SU-DHL-6 (cell line): ENCODE results near the gene CA5A.
"Not testable (repeated sequence)": the region's sequence is repeated elsewhere in the genome, so short reads cannot be mapped to it uniquely, and the experiment has no call there.

Experiments used
- H2AFZ ChIP-seq: fragments of 200-600 bp; sonication (generic); 2 replicates; pipeline ENCODE4 v1.6.1; 2014; ENCODE audit warnings: low read depth, mild to moderate bottlenecking, moderate library complexity, mixed read lengths, antibody characterized with exemption, low read length; ENCODE audit not compliant: severe bottlenecking
- H3F3A ChIP-seq: fragments of 200-600 bp; shearing (Covaris generic); 2 replicates; pipeline ENCODE4 v1.6.0; 2016; ENCODE audit warnings: antibody characterized with exemption, mild to moderate bottlenecking; ENCODE audit not compliant: insufficient read depth
- H3K27ac ChIP-seq: fragments of 200-600 bp; sonication (generic); 2 replicates; pipeline ENCODE4 v1.5.1; 2016; ENCODE audit warnings: low read depth, mild to moderate bottlenecking, low read length, moderate library complexity, mixed read lengths
- H3K27me3 ChIP-seq: fragments of 200-600 bp; sonication (generic), shearing (Covaris generic); 2 replicates; pipeline ENCODE4 v1.6.0; 2014; ENCODE audit warnings: mild to moderate bottlenecking, low read length
- H3K36me3 ChIP-seq: fragments of 200-600 bp; sonication (generic); 2 replicates; pipeline ENCODE4 v1.6.1; 2014; ENCODE audit warnings: mild to moderate bottlenecking, low read length, mixed read lengths
- H3K4me2 ChIP-seq: fragments of 300-600, 200-600 bp; shearing (Covaris generic), sonication (generic); 2 replicates; pipeline ENCODE4 v1.6.0; 2014; ENCODE audit warnings: low read length, low read depth, mild to moderate bottlenecking; ENCODE audit not compliant: poor library complexity, severe bottlenecking
- H3K4me3 ChIP-seq: fragments of 200-600 bp; sonication (generic); 2 replicates; pipeline ENCODE4 v1.5.1; 2014; ENCODE audit warnings: antibody characterized with exemption, low read length, mild to moderate bottlenecking, mixed read lengths; ENCODE audit not compliant: insufficient read depth, poor library complexity, severe bottlenecking
- H3K79me2 ChIP-seq: fragments of 200-600 bp; sonication (generic); 2 replicates; pipeline ENCODE4 v1.6.1; 2014; ENCODE audit warnings: mild to moderate bottlenecking, low read length, moderate library complexity; ENCODE audit not compliant: insufficient read depth
- H3K9ac ChIP-seq: fragments of 200-600 bp; sonication (generic); 2 replicates; pipeline ENCODE4 v1.7.0; 2014; ENCODE audit warnings: mild to moderate bottlenecking, low read length
- H3K9me2 ChIP-seq: fragments of 200-600 bp; sonication (generic); replicated peaks from 2 replicates; pipeline ENCODE4 v1.6.1; 2014; ENCODE audit warnings: low read length; ENCODE audit not compliant: insufficient read depth
- H3K9me3 ChIP-seq: fragments of 200-600 bp; sonication (generic); 2 replicates; pipeline ENCODE4 v1.6.1; 2014; ENCODE audit warnings: low read length, mixed read lengths; ENCODE audit not compliant: insufficient read depth
- H4K20me1 ChIP-seq: fragments of 200-600 bp; sonication (generic); 2 replicates; pipeline ENCODE4 v1.6.1; 2014; ENCODE audit warnings: low read depth, mild to moderate bottlenecking, antibody characterized with exemption, low read length, moderate library complexity, mixed read lengths
- CTCF ChIP-seq: fragments of 200-600 bp; sonication (generic); IDR thresholded peaks from one replicate; pipeline ENCODE4 v1.5.1; 2017; ENCODE audit warnings: antibody characterized with exemption, mild to moderate bottlenecking, low read length, moderate library complexity; ENCODE audit not compliant: insufficient read depth, poor library complexity, severe bottlenecking
- EZH2phosphoT487 ChIP-seq: fragments of 200-600 bp; sonication (generic), shearing (Covaris generic); conservative IDR thresholded peaks from 2 replicates; pipeline ENCODE4 v1.6.1; 2018; ENCODE audit warnings: mild to moderate bottlenecking, antibody characterized with exemption, low read length, moderate library complexity, mixed read lengths

The CA5A gene

GRCh38 chr16:87869061-87869878, 67.1 kb downstream of the CA5A start, which contains the start of gene SLC7A5:
Gene SLC7A5 (minus strand): TSS chr16:87869507. CDS start chr16:87869422, 85 bp downstream.
- Histone ChIP-seq H3K79me2 (peaks cover 48% of the 10 kb centered on the region), H3K4me2 (peak within 1 kb of the TSS; percentile 85), H3K9ac (peak within 1 kb of the TSS; percentile 70), H3K27ac (peak within 1 kb of the TSS; percentile 80), H3K4me3 (peak within 1 kb of the TSS; percentile 92), H3F3A (peaks cover 10% of the 10 kb centered on the region; the same call in 1 of the 2 replicates)
- H2AFZ ChIP-seq, H3K9me2 ChIP-seq, H3K36me3 ChIP-seq, H4K20me1 ChIP-seq, H3K9me3 ChIP-seq, H3K27me3 ChIP-seq: not testable (repeated sequence)

- Histone ChIP-seq H3K9ac (peak overlapping the region; percentile 70), H3K79me2 (peaks cover 56% of the 10 kb centered on the region), H3K4me2 (peak overlapping the region; percentile 85), H3F3A (peaks cover 10% of the 10 kb centered on the region; the same call in 1 of the 2 replicates), H3K27ac (peak overlapping the region; percentile 80), H3K4me3 (peak overlapping the region; percentile 92)
- not testable (repeated sequence) for H3K9me3 ChIP-seq, H2AFZ ChIP-seq, H3K36me3 ChIP-seq, H4K20me1 ChIP-seq, H3K27me3 ChIP-seq, H3K9me2 ChIP-seq
These were observed 67.9 kb downstream of the CA5A start for GRCh38 chr16:87868254-87869029.

- not testable (repeated sequence) for H4K20me1 ChIP-seq, H3K9me3 ChIP-seq, H3K9me2 ChIP-seq, H2AFZ ChIP-seq, H3K36me3 ChIP-seq, H3F3A ChIP-seq, H3K27me3 ChIP-seq
- peak overlapping the region; percentile 46 for H3K4me3 ChIP-seq
- H3K9ac ChIP-seq = peak overlapping the region; percentile 70
- peaks cover 80% of the 10 kb centered on the region for H3K79me2 ChIP-seq
- H3K4me2 ChIP-seq = peak overlapping the region; percentile 85
- H3K27ac ChIP-seq = peak overlapping the region; percentile 68
These were observed 70.3 kb downstream of the CA5A start for GRCh38 chr16:87865902-87866555.

- peaks cover 95% of the 10 kb centered on the region for H3K79me2 ChIP-seq
- H3K27ac ChIP-seq = peak overlapping the region; percentile 2; the same call in 1 of the 2 replicates
- no peak overlapping the region for H2AFZ ChIP-seq
- H4K20me1 ChIP-seq = no peaks in the 10 kb centered on the region; the same call in 1 of the 2 replicates
- H3K9me2 ChIP-seq = no peaks in the 10 kb centered on the region
- H3F3A ChIP-seq = peaks cover 7% of the 10 kb centered on the region; the same call in 1 of the 2 replicates
- H3K4me2 ChIP-seq = peak overlapping the region; percentile 85
- TF ChIP-seq CTCF = no peak
- TF ChIP-seq EZH2phosphoT487 = no peak
- H3K27me3 ChIP-seq = no peaks in the 10 kb centered on the region
- H3K9ac ChIP-seq = no peak overlapping the region
- H3K36me3 ChIP-seq = peaks cover 9% of the 10 kb centered on the region
- H3K4me3 ChIP-seq = no peak overlapping the region
- H3K9me3 ChIP-seq = no peaks in the 10 kb centered on the region
These were observed 71.9 kb downstream of the CA5A start for GRCh38 chr16:87864331-87864989.

GRCh38 chr16:87863327-87863635, 73.0 kb downstream of the CA5A start:
- Histone ChIP-seq H3K79me2 (peaks cover 98% of the 10 kb centered on the region), H3K4me2 (peak overlapping the region; percentile 31)
- not testable (repeated sequence) for H3K9me2 ChIP-seq, H3K27me3 ChIP-seq, H2AFZ ChIP-seq, H3K27ac ChIP-seq, H3K4me3 ChIP-seq, H3K9ac ChIP-seq, H3K9me3 ChIP-seq, H3F3A ChIP-seq, H4K20me1 ChIP-seq, H3K36me3 ChIP-seq

GRCh38 chr16:87862597-87863326, 73.6 kb downstream of the CA5A start:
- H3K36me3 ChIP-seq, H2AFZ ChIP-seq, H3K27ac ChIP-seq, H3K27me3 ChIP-seq, H3K4me3 ChIP-seq, H3K9me2 ChIP-seq, H3K9ac ChIP-seq, H4K20me1 ChIP-seq, H3K9me3 ChIP-seq, H3F3A ChIP-seq: not testable (repeated sequence)
- Histone ChIP-seq H3K79me2 (peaks cover 98% of the 10 kb centered on the region), H3K4me2 (peak overlapping the region; percentile 31)
